IMR-90 (cell line): ENCODE measurements around the gene HAX1. TPM values are rescaled to one million over a fixed set of nuclear protein-coding genes. Genes with fewer than 3 reads are reported as not detected.

Experiments used
- ATAC-seq: fragments of 200-7000 bp; cut with Tn5 transposase; 2 replicates; pipeline ENCODE4 v1.9.1; 2020; ENCODE audit warnings: low read depth, mild to moderate bottlenecking, moderate library complexity
- BruUV-seq: library from RNA; stranded (reverse); fragments of 400-500 nt; replicated peaks from 2 replicates; lab custom pipeline; 2021; lab: Mats Ljungman, UMichigan
- CTCF ChIA-PET: fragments of 300-600 bp; formaldehyde crosslinking; extraction: SDS; loops from one replicate; lab custom pipeline; 2021; ENCODE audit warnings: antibody characterized with exemption; lab: Yijun Ruan, JAX
- POLR2A ChIA-PET: fragments of 300-600 bp; sonication (Branson Sonifier 250); formaldehyde crosslinking; loops from one replicate; lab custom pipeline; 2022; ENCODE audit warnings: antibody characterized with exemption; ENCODE audit not compliant: unreplicated experiment; lab: Charles Lee
- DNase-seq: peaks from one replicate; pipeline ENCODE4 v3.0.0; 2013
- H2AFZ ChIP-seq: replicated peaks from 2 replicates; pipeline ENCODE3; 2013; ENCODE audit warnings: low read length, mild to moderate bottlenecking; ENCODE audit not compliant: poor library complexity
- H2AK5ac ChIP-seq: 2 replicates; pipeline ENCODE4 v1.6.1; 2013; ENCODE audit warnings: low read depth, low read length, inconsistent platforms
- H2AK9ac ChIP-seq: replicated peaks from 2 replicates; pipeline ENCODE3; 2013; ENCODE audit warnings: mild to moderate bottlenecking, low read depth, low read length, moderate library complexity; ENCODE audit not compliant: poor library complexity
- H2BK120ac ChIP-seq: 2 replicates; pipeline ENCODE4 v1.6.1; 2013; ENCODE audit warnings: low read depth, low read length, inconsistent platforms
- H2BK15ac ChIP-seq: 3 replicates; pipeline ENCODE4 v1.6.1; 2013; ENCODE audit warnings: low read depth, low read length, inconsistent platforms
- H2BK20ac ChIP-seq: 2 replicates; pipeline ENCODE4 v1.6.1; 2013; ENCODE audit warnings: low read depth, mild to moderate bottlenecking, inconsistent platforms, low read length, moderate library complexity
- H2BK5ac ChIP-seq: 2 replicates; pipeline ENCODE4 v1.6.1; 2013; ENCODE audit warnings: mild to moderate bottlenecking, low read depth, low read length, inconsistent platforms; ENCODE audit not compliant: poor library complexity, severe bottlenecking
- H3K14ac ChIP-seq: replicated peaks from 2 replicates; pipeline ENCODE4 v1.6.1; 2013; ENCODE audit warnings: low read depth, low read length, inconsistent platforms
- H3K18ac ChIP-seq: 2 replicates; pipeline ENCODE4 v1.6.1; 2013; ENCODE audit warnings: low read depth, low read length, control low read depth
- H3K23ac ChIP-seq: 2 replicates; pipeline ENCODE4 v1.6.1; 2013; ENCODE audit warnings: low read depth, low read length, inconsistent platforms
- H3K27ac ChIP-seq: 2 replicates; pipeline ENCODE4 v1.5.1; 2013; ENCODE audit warnings: mild to moderate bottlenecking, control low read depth, low read length; ENCODE audit not compliant: insufficient read depth
- H3K27me3 ChIP-seq: 2 replicates; pipeline ENCODE4 v1.6.1; 2013; ENCODE audit warnings: low read length; ENCODE audit not compliant: control insufficient read depth, insufficient read depth
- H3K36me3 ChIP-seq: 2 replicates; pipeline ENCODE4 v1.6.1; 2013; ENCODE audit warnings: low read length, mixed read lengths; ENCODE audit not compliant: control insufficient read depth, insufficient read depth
- H3K4ac ChIP-seq: 2 replicates; pipeline ENCODE4 v1.6.1; 2013; ENCODE audit warnings: low read depth, low read length, inconsistent platforms
- H3K4me1 ChIP-seq: 2 replicates; pipeline ENCODE4 v1.6.1; 2013; ENCODE audit warnings: low read length, mixed read lengths; ENCODE audit not compliant: control insufficient read depth, insufficient read depth
- H3K4me2 ChIP-seq: 2 replicates; pipeline ENCODE4 v1.6.1; 2013; ENCODE audit warnings: low read depth, mild to moderate bottlenecking, control low read depth, low read length, moderate library complexity
- H3K4me3 ChIP-seq: 2 replicates; pipeline ENCODE4 v1.5.1; 2013; ENCODE audit warnings: low read depth, mild to moderate bottlenecking, control low read depth, low read length, moderate library complexity; ENCODE audit not compliant: insufficient read depth
- H3K56ac ChIP-seq: 2 replicates; pipeline ENCODE4 v1.6.1; 2013; ENCODE audit warnings: low read length, inconsistent platforms; ENCODE audit not compliant: insufficient read depth; ENCODE audit errors: extremely low read depth
- H3K79me1 ChIP-seq, 2 experiments: 2 replicates each; pipeline ENCODE4 v1.6.1; 2013; ENCODE audit warnings: low read length in 2 of 2, inconsistent platforms in 1 of 2, low read depth in 1 of 2
- H3K9ac ChIP-seq: 2 replicates; pipeline ENCODE4 v1.6.1; 2013; ENCODE audit warnings: low read depth, low read length, control low read depth
- H3K9me1 ChIP-seq: 2 replicates; pipeline ENCODE4 v1.6.1; 2013; ENCODE audit warnings: low read length, inconsistent platforms; ENCODE audit not compliant: insufficient read depth
- H3K9me3 ChIP-seq: 2 replicates; pipeline ENCODE4 v1.6.1; 2013; ENCODE audit warnings: low read length; ENCODE audit not compliant: control insufficient read depth, insufficient read depth
- H4K20me1 ChIP-seq: 2 replicates; pipeline ENCODE4 v1.6.1; 2013; ENCODE audit warnings: low read length, inconsistent platforms; ENCODE audit not compliant: insufficient read depth
- H4K5ac ChIP-seq: 2 replicates; pipeline ENCODE4 v1.6.1; 2013; ENCODE audit warnings: mild to moderate bottlenecking, low read depth, low read length, control low read depth
- H4K8ac ChIP-seq, 2 experiments: 2 replicates each; pipeline ENCODE4 v1.6.1; 2013; ENCODE audit warnings: low read depth in 2 of 2, low read length in 2 of 2, control low read depth in 1 of 2, inconsistent platforms in 1 of 2
- H4K91ac ChIP-seq: 2 replicates; pipeline ENCODE4 v1.6.1; 2013; ENCODE audit warnings: low read depth, low read length, inconsistent platforms; ENCODE audit not compliant: insufficient read depth
- BHLHE40 ChIP-seq: fragments of 150-350 bp; IDR thresholded peaks from 2 replicates; pipeline ENCODE4 v1.6.1; 2016; ENCODE audit warnings: mild to moderate bottlenecking, low read depth, low read length
- CEBPB ChIP-seq: IDR thresholded peaks from 2 replicates; pipeline ENCODE4 v1.6.1; 2012; ENCODE audit warnings: low read depth, low read length, improper control_type of control experiment
- CHD1 ChIP-seq: IDR thresholded peaks from 2 replicates; pipeline ENCODE4 v1.6.1; 2012; ENCODE audit warnings: low read depth, low read length, improper control_type of control experiment
- CTCF ChIP-seq: conservative IDR thresholded peaks from 2 replicates; pipeline ENCODE4 v1.5.1; 2012; ENCODE audit warnings: mild to moderate bottlenecking, low read depth, low read length, improper control_type of control experiment
- FOS ChIP-seq: fragments of 150-350 bp; IDR thresholded peaks from 2 replicates; pipeline ENCODE4 v1.6.1; 2016; ENCODE audit warnings: low read depth, low read length
- MAFK ChIP-seq: IDR thresholded peaks from 2 replicates; pipeline ENCODE4 v1.6.1; 2012; ENCODE audit warnings: low read depth, low read length, improper control_type of control experiment
- MAZ ChIP-seq: IDR thresholded peaks from 2 replicates; pipeline ENCODE4 v1.6.1; 2012; ENCODE audit warnings: low read depth, mild to moderate bottlenecking, low read length, improper control_type of control experiment, moderate library complexity, borderline replicate concordance
- MXI1 ChIP-seq: IDR thresholded peaks from 2 replicates; pipeline ENCODE4 v1.6.1; 2012; ENCODE audit warnings: low read depth, mild to moderate bottlenecking, low read length, moderate library complexity, borderline replicate concordance
- NFE2L2 ChIP-seq: fragments of 150-350 bp; IDR thresholded peaks from 2 replicates; pipeline ENCODE4 v1.6.1; 2016; ENCODE audit warnings: low read depth, mild to moderate bottlenecking, low read length
- RAD21 ChIP-seq: IDR thresholded peaks from 2 replicates; pipeline ENCODE4 v1.6.1; 2012; ENCODE audit warnings: low read length, improper control_type of control experiment
- SMC3 ChIP-seq: fragments of 150-350 bp; IDR thresholded peaks from 2 replicates; pipeline ENCODE4 v1.6.1; 2016; ENCODE audit warnings: low read depth, mild to moderate bottlenecking, antibody characterized with exemption, low read length, moderate library complexity
- USF2 ChIP-seq: fragments of 150-350 bp; IDR thresholded peaks from 2 replicates; pipeline ENCODE4 v1.6.1; 2017; ENCODE audit warnings: mild to moderate bottlenecking, antibody characterized with exemption, low read length, low read depth
- WGBS, 2 experiments: methylation state at CpG; one replicate each; pipeline versions ENCODE4 v1.1.5 to v1.1.7; 2013; ENCODE audit warnings: missing lambda C conversion rate in 2 of 2; ENCODE audit not compliant: insufficient read length in 1 of 2; ENCODE audit errors: extremely low coverage in 2 of 2; 5-methylcytosine and 5-hydroxymethylcytosine counted together
- dilution Hi-C: fragments of 300-500 bp; cut with HindIII; formaldehyde crosslinking; loops from one replicate; pipeline ENCODE4 v1.14.3; 2018; ENCODE audit warnings: low sequenced_read_pairs; ENCODE audit not compliant: unreplicated experiment
- in situ Hi-C: fragments of 300-500 bp; cut with MboI; formaldehyde crosslinking; loops from 3 replicates; pipeline ENCODE4 v1.14.3; 2019; ENCODE audit warnings: low sequenced_read_pairs, inconsistent platforms, mixed read lengths
- intact Hi-C: fragments of 100-400 bp; cut with micrococcal nuclease; formaldehyde crosslinking; loops from 2 replicates; pipeline ENCODE4 v1.10.0; 2022
- polyA plus RNA-seq, 3 experiments: library from polyadenylated mRNA; depleted of rRNA; stranded (reverse); fragments of >200 nt; gene quantifications; 2 replicates each; pipeline ENCODE4 v1.2.3, GENCODE V29; 2012; ENCODE audit warnings: low replicate concordance in 1 of 3
- total RNA-seq: library from RNA; depleted of rRNA; stranded (reverse); fragments of >200 nt; gene quantifications from 2 replicates; pipeline ENCODE4 v1.2.3, GENCODE V29; 2012

Gene HAX1
- total and polyA plus RNA-seq, 2 of the 4 experiments (the other 2 are of a cell fraction) = 117 to 146 TPM

DNA sequence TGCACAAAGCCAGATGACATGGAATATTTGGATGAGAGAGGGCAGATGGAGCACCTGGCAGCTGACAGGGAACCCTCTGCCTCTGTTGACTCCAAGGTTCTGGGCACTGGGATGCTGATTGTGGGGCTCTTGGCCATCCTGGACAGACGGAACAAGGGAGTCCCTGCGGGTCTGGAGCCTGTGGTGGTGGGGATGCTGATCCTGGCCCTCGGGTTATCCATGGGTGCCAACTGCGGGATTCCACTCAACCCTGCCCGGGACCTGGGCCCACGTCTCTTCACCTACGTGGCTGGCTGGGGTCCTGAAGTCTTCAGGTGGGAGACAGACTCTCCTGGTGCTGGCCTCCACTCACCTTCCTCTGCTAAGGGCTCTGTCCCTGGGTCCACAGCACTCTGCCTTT lies 51.1 kb downstream of the HAX1 start:
- DNase-seq (no peak), ATAC-seq (no peak)
- peaks cover 5% of the 10 kb centered on the region; the same call in 1 of the 2 replicates for H4K20me1 ChIP-seq
- H2AFZ ChIP-seq = no peak overlapping the region
- no peak overlapping the region for H2BK5ac ChIP-seq
- in situ Hi-C loops (no loop called here), intact Hi-C loops (no loop called here), dilution Hi-C loops (no loop called here)
- H2AK9ac ChIP-seq = peak overlapping the region; percentile 28
- POLR2A ChIA-PET = no interaction called here
- WGBS, 2 experiments = no CpG with 5 or more reads among the region's 7 CpGs
- H3K4ac ChIP-seq = no peak overlapping the region
- H2AK5ac ChIP-seq = no peak overlapping the region
- no peak overlapping the region for H3K23ac ChIP-seq
- peaks cover 19 to 32% of the 10 kb centered on the region in 2 experiments; a peak in 3 of 4 replicates for H3K79me1 ChIP-seq
- CTCF ChIA-PET = interaction anchor here (1.0 kb wide), 1 partner anchor 11 kb away, joined by 6 read pairs; no protein-coding TSS in a partner anchor
- H4K8ac ChIP-seq = no peak overlapping the region
- H2BK20ac ChIP-seq = no peak overlapping the region
- no peak overlapping the region for H2BK120ac ChIP-seq
- no peak overlapping the region for H3K4me3 ChIP-seq
- H3K4me2 ChIP-seq = no peak overlapping the region
- H4K5ac ChIP-seq = no peak overlapping the region
- no peak overlapping the region for H3K14ac ChIP-seq
- H3K18ac ChIP-seq = no peak overlapping the region
- no peak overlapping the region for H3K56ac ChIP-seq
- TF ChIP-seq USF2 (no peak), BHLHE40 (no peak), CHD1 (no peak), CEBPB (no peak), CTCF (no peak), MAFK (no peak), SMC3 (no peak), RAD21 (no peak), MAZ (no peak), NFE2L2 (no peak), FOS (no peak), MXI1 (no peak)
- H3K27me3 ChIP-seq = peaks cover 17% of the 10 kb centered on the region; the same call in 1 of the 2 replicates
- no peak overlapping the region for H2BK15ac ChIP-seq
- no peak overlapping the region for H3K9ac ChIP-seq
- no peak overlapping the region for H3K27ac ChIP-seq
- H3K9me1 ChIP-seq = peaks cover 23% of the 10 kb centered on the region
- no TSS peak for BruUV-seq
- H3K36me3 ChIP-seq = no peaks in the 10 kb centered on the region
- peaks cover 17% of the 10 kb centered on the region for H3K4me1 ChIP-seq
- no peaks in the 10 kb centered on the region for H3K9me3 ChIP-seq
- no peak overlapping the region for H4K91ac ChIP-seq
